ENCODE measurements around the gene NYAP1. TPM values are rescaled to one million over a fixed set of nuclear protein-coding genes. Genes with fewer than 3 reads are reported as not detected.

The NYAP1 gene
- total RNA-seq, 1 donor from 2014 or later = 2.5 TPM

GRCh38 chr7:100483090-100483721 lies 521 bp upstream of the NYAP1 start:
- H3K9ac ChIP-seq (ENCODE audit: low read length) = peak overlapping the region; percentile 43
- H3K27ac ChIP-seq (ENCODE audit: low read depth, low read length) = no peak overlapping the region
- Mint-ChIP-seq H3K4me3 (ENCODE audit: unreplicated experiment) (peak overlapping the region; percentile 90), H3K27ac (ENCODE audit: unreplicated experiment) (no peak overlapping the region), H3K9me3 (ENCODE audit: unreplicated experiment) (no peaks in the 10 kb centered on the region), H3K4me1 (ENCODE audit: low read depth, unreplicated experiment) (peaks cover 8% of the 10 kb centered on the region), H3K27me3 (ENCODE audit: low read depth, unreplicated experiment) (no peaks in the 10 kb centered on the region), H3K36me3 (ENCODE audit: low read depth, unreplicated experiment) (no peaks in the 10 kb centered on the region)
- FAIRE-seq (no peak), DNase-seq (ENCODE audit: low read depth) (no peak)
- H3K4me1 ChIP-seq (ENCODE audit: insufficient read depth, low read length) = peaks cover 10% of the 10 kb centered on the region
- H3K4me2 ChIP-seq (ENCODE audit: low read length) = peak overlapping the region; percentile 87
- no peaks in the 10 kb centered on the region for H3K9me3 ChIP-seq (ENCODE audit: insufficient read depth, low read depth, low read length)
- H3K27me3 ChIP-seq (ENCODE audit: insufficient read depth, low read length) = no peaks in the 10 kb centered on the region
- H3K79me2 ChIP-seq (ENCODE audit: insufficient read depth, low read length) = peaks cover 10% of the 10 kb centered on the region
- no peaks in the 10 kb centered on the region for H3K36me3 ChIP-seq (ENCODE audit: insufficient read depth, low read length)
- peak overlapping the region; percentile 73 for H2AFZ ChIP-seq (ENCODE audit: low read depth, low read length)
- H4K20me1 ChIP-seq (ENCODE audit: insufficient read depth, low read length) = no peaks in the 10 kb centered on the region
- TF ChIP-seq EZH2 (IDR thresholded peaks at IDR 0.05; ENCODE audit: insufficient read depth, low read length) (no peak), CTCF (IDR thresholded peaks at IDR 0.05; ENCODE audit: insufficient read depth, low read depth, low read length) (peak; percentile 40)
- H3K4me3 ChIP-seq (ENCODE audit: insufficient read depth, low read depth, low read length) = peak overlapping the region; percentile 48

GRCh38 chr7:100484673-100485045 lies 932 bp downstream of the NYAP1 start:
- Mint-ChIP-seq H3K9me3 (ENCODE audit: unreplicated experiment) (no peaks in the 10 kb centered on the region), H3K4me1 (ENCODE audit: low read depth, unreplicated experiment) (peaks cover 8% of the 10 kb centered on the region), H3K27ac (ENCODE audit: unreplicated experiment) (peak overlapping the region; percentile 14), H3K4me3 (ENCODE audit: unreplicated experiment) (peak overlapping the region; percentile 66), H3K27me3 (ENCODE audit: low read depth, unreplicated experiment) (no peaks in the 10 kb centered on the region), H3K36me3 (ENCODE audit: low read depth, unreplicated experiment) (peaks cover 2% of the 10 kb centered on the region)
- no peaks in the 10 kb centered on the region for H3K27me3 ChIP-seq (ENCODE audit: insufficient read depth, low read length)
- TF ChIP-seq EZH2 (IDR thresholded peaks at IDR 0.05; ENCODE audit: insufficient read depth, low read length) (no peak), CTCF (IDR thresholded peaks at IDR 0.05; ENCODE audit: insufficient read depth, low read depth, low read length) (no peak)
- H3K9ac ChIP-seq (ENCODE audit: low read length) = no peak overlapping the region
- no peak overlapping the region for H3K27ac ChIP-seq (ENCODE audit: low read depth, low read length)
- H3K79me2 ChIP-seq (ENCODE audit: insufficient read depth, low read length) = no peaks in the 10 kb centered on the region
- H3K4me3 ChIP-seq (ENCODE audit: insufficient read depth, low read depth, low read length) = no peak overlapping the region
- FAIRE-seq = no peak
- H3K9me3 ChIP-seq (ENCODE audit: insufficient read depth, low read depth, low read length) = no peaks in the 10 kb centered on the region
- no peak overlapping the region for H2AFZ ChIP-seq (ENCODE audit: low read depth, low read length)
- H3K4me2 ChIP-seq (ENCODE audit: low read length) = peak overlapping the region; percentile 87
- H4K20me1 ChIP-seq (ENCODE audit: insufficient read depth, low read length) = no peaks in the 10 kb centered on the region
- DNase-seq (ENCODE audit: low read depth) = no peak
- H3K4me1 ChIP-seq (ENCODE audit: insufficient read depth, low read length) = peaks cover 7% of the 10 kb centered on the region
- H3K36me3 ChIP-seq (ENCODE audit: insufficient read depth, low read length) = no peaks in the 10 kb centered on the region

- H3K4me1 Mint-ChIP-seq (ENCODE audit: low read depth, unreplicated experiment) = peaks cover 8% of the 10 kb centered on the region
- H3K27me3 Mint-ChIP-seq (ENCODE audit: low read depth, unreplicated experiment) = no peaks in the 10 kb centered on the region
- Histone ChIP-seq H3K79me2 (ENCODE audit: insufficient read depth, low read length) (no peaks in the 10 kb centered on the region), H3K4me3 (ENCODE audit: insufficient read depth, low read depth, low read length) (no peak overlapping the region), H3K27ac (ENCODE audit: low read depth, low read length) (no peak overlapping the region), H3K9me3 (ENCODE audit: insufficient read depth, low read depth, low read length) (no peaks in the 10 kb centered on the region), H4K20me1 (ENCODE audit: insufficient read depth, low read length) (no peaks in the 10 kb centered on the region), H3K27me3 (ENCODE audit: insufficient read depth, low read length) (no peaks in the 10 kb centered on the region), H3K36me3 (ENCODE audit: insufficient read depth, low read length) (no peaks in the 10 kb centered on the region), H2AFZ (ENCODE audit: low read depth, low read length) (no peak overlapping the region), H3K9ac (ENCODE audit: low read length) (no peak overlapping the region), H3K4me2 (ENCODE audit: low read length) (no peak overlapping the region), H3K4me1 (ENCODE audit: insufficient read depth, low read length) (peaks cover 7% of the 10 kb centered on the region)
- peaks cover 2% of the 10 kb centered on the region for H3K36me3 Mint-ChIP-seq (ENCODE audit: low read depth, unreplicated experiment)
- FAIRE-seq (no peak), DNase-seq (ENCODE audit: low read depth) (no peak)
- no peaks in the 10 kb centered on the region for H3K9me3 Mint-ChIP-seq (ENCODE audit: unreplicated experiment)
- H3K4me3 Mint-ChIP-seq (ENCODE audit: unreplicated experiment) = no peak overlapping the region
- no peak for TF ChIP-seq EZH2 (IDR thresholded peaks at IDR 0.05; ENCODE audit: insufficient read depth, low read length)
- TF ChIP-seq CTCF (IDR thresholded peaks at IDR 0.05; ENCODE audit: insufficient read depth, low read depth, low read length) = no peak
- H3K27ac Mint-ChIP-seq (ENCODE audit: unreplicated experiment) = no peak overlapping the region
Observed at GRCh38 chr7:100485471-100485876, 1.7 kb downstream of the NYAP1 start.
